GM12891 (cell line): ENCODE data around the gene SPATA24. TPM values are rescaled to one million over a fixed set of nuclear protein-coding genes. Genes with fewer than 3 reads are reported as not detected.
"Not testable (repeated sequence)": the region's sequence is repeated elsewhere in the genome, so short reads cannot be mapped to it uniquely, and the experiment has no call there.

Experiments
- DNase-seq: peaks from one replicate; pipeline ENCODE4 v3.0.0; 2011; ENCODE audit warnings: low spot score; ENCODE audit not compliant: insufficient read length
- FAIRE-seq: peaks from 2 replicates; lab custom pipeline; 2011; peaks lifted over from hg19 to GRCh38; lab: Jason Lieb, UNC
- PAX5 ChIP-seq: IDR thresholded peaks from 2 replicates; pipeline ENCODE4 v1.6.1; 2011; ENCODE audit warnings: low read length, moderate library complexity, mild to moderate bottlenecking; ENCODE audit not compliant: insufficient read depth, severe bottlenecking
- POLR2A ChIP-seq: IDR thresholded peaks from 2 replicates; pipeline ENCODE4 v1.6.1; 2011; ENCODE audit warnings: low read depth, low read length, control low read depth
- POLR2AphosphoS5 ChIP-seq: IDR thresholded peaks from 2 replicates; pipeline ENCODE4 v1.6.1; 2011; ENCODE audit warnings: low read depth, low read length, control low read depth
- POU2F2 ChIP-seq: IDR thresholded peaks from 2 replicates; pipeline ENCODE4 v1.6.1; 2011; ENCODE audit warnings: low read depth, mild to moderate bottlenecking, control low read depth, low read length, moderate library complexity
- SPI1 ChIP-seq: IDR thresholded peaks from 2 replicates; pipeline ENCODE4 v1.6.1; 2011; ENCODE audit warnings: low read depth, low read length, control low read depth
- TAF1 ChIP-seq: IDR thresholded peaks from 2 replicates; pipeline ENCODE4 v1.6.1; 2011; ENCODE audit warnings: low read depth, low read length, control low read depth
- polyA plus RNA-seq: library from polyadenylated mRNA; unstranded; fragments of >200 nt; gene quantifications from one replicate; pipeline ENCODE4 v1.2.1, GENCODE V29; 2012; ENCODE audit warnings: low read depth, missing spikeins, inconsistent platforms; ENCODE audit not compliant: missing spikeins

SPATA24 gene, protein sequence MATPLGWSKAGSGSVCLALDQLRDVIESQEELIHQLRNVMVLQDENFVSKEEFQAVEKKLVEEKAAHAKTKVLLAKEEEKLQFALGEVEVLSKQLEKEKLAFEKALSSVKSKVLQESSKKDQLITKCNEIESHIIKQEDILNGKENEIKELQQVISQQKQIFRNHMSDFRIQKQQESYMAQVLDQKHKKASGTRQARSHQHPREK
- polyA plus RNA-seq, result 9.1 TPM

DNA sequence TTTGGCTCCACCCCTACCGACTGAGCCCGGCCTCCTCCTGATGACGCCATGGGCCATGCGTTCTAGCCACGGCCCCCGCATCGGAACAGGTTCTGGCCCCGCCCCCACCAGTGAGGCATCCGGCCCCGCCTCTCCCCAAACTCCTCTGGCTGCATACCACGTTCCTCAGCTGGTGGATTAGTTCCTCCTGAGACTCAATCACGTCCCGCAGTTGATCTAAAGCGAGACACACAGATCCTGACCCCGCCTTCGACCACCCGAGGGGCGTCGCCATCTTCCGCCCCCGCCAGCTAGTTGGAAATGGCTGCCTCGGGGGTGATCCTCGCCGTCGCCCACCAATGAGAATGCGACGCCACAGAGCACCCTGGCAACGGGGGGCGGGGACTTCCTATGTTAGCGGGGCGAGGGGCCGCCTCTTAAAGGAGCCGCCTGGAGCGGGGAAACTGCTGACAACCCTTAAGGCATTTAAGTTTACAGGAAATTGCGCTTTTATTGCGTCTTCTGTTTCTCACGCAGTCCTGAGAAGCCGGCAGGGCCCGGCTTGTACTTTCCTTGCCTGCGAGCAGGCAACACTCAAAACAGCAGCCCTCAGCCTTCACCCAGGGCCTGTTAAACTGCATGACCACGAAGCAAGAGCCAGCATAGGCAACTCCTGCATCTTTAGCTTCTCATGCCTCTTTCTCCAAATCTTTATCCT, at the start of gene SPATA24:
TSS of gene SPATA24 (minus strand) at position 303 of the 697 bp plus-strand sequence. CDS start at position 274, 29 bp downstream.
- FAIRE-seq, result peak; percentile 96
- TF ChIP-seq POLR2A, result peak; percentile 40; the same call in 1 of the 2 replicates
- TF ChIP-seq POLR2AphosphoS5, result no peak
- peak; percentile 13; the same call in 1 of the 2 replicates for TF ChIP-seq SPI1
- no peak for TF ChIP-seq TAF1
- no peak for TF ChIP-seq POU2F2
- TF ChIP-seq PAX5, result no peak

DNA sequence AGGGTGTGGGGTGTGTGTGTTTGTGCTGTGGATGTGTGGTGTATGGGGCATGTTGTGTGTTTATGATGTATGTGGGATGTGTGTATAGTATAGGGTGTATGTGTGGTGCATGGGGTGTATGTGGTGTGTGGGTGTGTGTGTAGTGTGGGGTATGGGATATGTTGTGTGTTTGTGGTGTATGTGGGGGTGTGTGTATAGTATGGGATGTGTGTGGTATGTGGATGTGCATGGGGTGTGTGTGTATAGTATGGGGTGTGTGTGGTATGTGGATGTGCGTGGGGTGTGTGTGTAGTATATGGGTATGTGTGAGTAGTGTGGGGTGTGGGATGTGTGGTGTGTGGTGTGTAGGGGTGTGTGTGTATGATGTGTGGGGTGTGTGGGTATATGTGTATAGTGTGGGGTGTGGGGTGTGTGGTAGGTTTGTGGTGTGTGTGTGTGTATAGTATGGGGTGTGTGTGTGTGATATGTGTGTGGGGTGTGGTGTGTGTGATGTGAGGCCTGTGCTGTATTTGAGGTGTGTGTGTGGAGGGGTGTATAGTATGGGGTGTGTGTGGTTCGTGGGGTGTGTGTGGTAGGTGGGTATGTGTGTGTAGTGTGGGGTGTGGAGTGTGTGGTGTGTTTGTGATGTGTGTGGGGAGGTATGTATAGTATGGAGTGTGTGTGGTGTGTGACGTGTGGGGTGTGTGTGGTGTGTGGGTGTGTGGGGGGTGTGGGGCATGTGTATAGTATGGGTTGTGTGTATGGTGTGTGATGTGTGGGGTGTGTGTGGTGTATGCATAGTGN, 48.2 kb upstream of the SPATA24 start:
- FAIRE-seq, result no peak
- TF ChIP-seq POLR2AphosphoS5 (no peak), PAX5 (no peak), SPI1 (no peak)
- DNase-seq, result no peak

More for the DNA sequence above, at the start of gene SPATA24:
- DNase-seq, result peak; percentile 88

DNA sequence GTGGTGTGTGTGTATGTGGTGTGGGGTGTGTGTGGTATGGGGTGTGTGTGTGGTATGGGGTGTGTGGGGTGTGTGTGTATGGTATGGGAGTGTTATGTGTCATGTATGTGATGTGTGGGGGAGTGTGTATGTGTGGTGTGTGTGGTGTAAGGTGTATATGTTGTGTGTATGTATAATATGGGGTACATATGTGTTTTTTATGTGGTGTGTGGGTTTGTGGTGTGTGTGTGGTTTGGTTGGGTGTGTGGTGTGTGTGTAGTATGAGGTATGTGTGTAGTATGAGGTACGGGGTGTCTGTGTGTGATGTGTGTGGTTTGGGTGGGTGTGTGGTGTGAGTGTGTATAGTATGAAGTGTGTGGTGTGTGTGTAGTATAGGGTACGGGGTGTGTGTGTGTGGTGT, 47.3 kb upstream of the SPATA24 start:
- no peak for DNase-seq
- FAIRE-seq, result peak; percentile 78
- TF ChIP-seq POU2F2, result no peak
- no peak for TF ChIP-seq TAF1
- TF ChIP-seq PAX5, result no peak
- no peak for TF ChIP-seq SPI1

DNA sequence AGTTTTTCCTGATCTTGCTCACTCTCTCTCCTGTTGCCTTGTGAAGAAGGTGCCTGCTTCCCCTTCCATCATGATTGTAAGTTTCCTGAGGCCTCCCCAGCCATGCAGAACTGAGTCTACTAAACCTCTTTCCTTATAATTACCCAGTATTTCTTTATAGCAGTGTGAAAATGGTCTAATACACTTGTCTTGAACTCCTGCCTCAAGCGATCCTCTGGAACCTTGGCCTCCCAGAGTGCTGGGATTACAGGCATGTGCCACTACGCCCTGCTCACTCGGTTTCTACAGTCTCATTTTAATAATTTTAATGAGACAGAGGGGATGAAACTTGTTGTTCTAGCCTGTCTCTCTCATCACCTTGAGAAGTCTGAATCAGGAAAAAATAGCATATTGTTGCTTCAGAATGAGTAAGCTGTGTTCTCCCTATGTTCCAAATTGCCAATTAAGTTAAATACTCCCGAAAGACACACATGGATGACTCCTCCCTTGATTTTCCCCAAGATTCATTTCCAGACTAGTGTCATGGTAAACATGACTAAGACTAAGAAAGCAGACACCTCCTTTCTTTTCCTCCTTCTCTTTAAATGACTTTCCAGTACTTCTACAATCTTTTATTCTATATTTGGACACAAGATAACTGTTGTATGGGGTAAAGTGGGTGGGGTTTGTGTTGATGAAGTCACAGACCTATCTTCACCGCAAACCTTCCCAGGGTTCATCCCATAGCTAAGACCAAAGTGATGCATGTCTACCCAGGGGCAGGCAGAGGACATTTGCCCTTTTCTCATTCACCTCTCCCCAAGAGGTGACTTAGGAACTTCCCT, 43.3 kb upstream of the SPATA24 start:
- TF ChIP-seq PAX5 (peak; percentile 41), POU2F2 (no peak), TAF1 (no peak)
- DNase-seq, result no peak

DNA sequence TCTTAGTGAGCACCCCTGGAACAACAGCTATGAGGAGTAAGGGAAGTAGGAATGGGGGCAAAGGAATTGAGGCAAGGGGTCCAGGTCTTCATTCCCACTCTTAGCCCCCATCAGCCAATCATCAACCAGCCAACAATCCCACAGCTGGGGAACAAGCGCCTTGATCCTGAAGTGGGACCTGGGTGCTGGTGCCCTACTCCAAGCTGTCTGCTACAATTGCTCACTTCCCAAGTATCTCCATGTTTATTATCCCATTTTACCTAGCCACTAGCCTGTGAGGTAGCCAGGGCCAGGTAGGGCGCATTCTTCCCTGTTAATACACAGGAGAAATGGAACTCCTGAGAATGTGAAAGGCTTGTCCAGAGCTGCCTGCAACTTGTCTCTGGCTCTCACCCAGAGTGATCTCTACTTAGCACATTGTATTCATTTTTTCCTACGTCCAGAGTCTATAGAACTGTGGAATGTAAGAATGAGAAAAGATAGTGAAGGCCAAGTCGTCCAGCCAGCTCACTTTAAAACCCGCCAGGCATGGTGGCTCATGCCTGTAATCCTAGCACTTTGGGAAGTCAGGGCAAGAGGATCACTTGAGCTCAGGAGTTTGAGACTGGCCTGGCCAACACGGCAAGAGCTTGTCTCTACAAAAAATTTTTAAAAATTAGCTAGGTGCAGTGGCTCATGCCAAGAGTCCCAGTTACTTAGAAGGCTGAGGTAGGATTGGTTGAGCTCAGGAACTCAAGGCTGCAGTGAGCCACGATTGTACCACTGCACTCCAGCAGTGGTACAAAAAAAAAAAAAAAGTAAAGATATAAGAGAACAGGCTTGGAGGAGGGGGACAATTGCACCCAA, 41.7 kb upstream of the SPATA24 start:
- TF ChIP-seq TAF1, result no peak
- no peak for TF ChIP-seq SPI1
- TF ChIP-seq POLR2AphosphoS5, result no peak
- TF ChIP-seq POU2F2, result no peak
- TF ChIP-seq PAX5, result no peak
- TF ChIP-seq POLR2A, result no peak
- DNase-seq, result no peak
- FAIRE-seq, result no peak

More for the DNA sequence above, 43.3 kb upstream of the SPATA24 start:
- no peak for FAIRE-seq

DNA sequence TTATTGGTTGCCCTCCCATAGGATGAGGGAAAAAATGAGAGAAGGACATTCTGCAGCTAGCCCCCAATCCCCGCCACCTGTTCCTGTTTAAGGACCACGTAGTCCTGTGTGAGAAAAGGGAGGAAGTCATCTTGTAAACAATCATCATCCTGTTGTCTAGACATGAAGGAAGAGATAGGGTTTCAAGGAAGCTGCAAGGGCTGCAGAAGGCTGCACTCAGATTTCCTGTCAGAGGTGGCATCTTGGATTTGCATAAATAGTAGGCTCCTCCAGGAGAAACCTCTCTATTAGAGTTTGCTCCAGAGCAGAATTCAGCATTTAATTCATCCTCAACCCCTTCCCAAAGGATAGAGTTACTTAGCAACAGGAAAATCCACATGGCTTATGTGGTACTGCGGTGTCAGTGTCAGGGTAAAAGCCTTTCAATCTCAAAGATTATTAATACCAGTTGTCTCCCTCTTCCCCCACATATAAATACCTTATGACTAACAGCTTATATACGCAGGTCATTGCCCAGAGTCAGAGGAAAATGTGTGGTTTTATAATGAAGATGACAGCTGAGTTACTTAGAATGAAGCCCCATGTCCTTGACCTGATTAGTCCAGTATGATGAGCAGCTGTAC, 40.1 kb upstream of the SPATA24 start:
- DNase-seq, result no peak
- TF ChIP-seq POLR2AphosphoS5, result no peak
- no peak for TF ChIP-seq SPI1
- no peak for TF ChIP-seq POU2F2
- TF ChIP-seq PAX5, result no peak
- no peak for TF ChIP-seq POLR2A
- no peak for TF ChIP-seq TAF1
- no peak for FAIRE-seq

DNA sequence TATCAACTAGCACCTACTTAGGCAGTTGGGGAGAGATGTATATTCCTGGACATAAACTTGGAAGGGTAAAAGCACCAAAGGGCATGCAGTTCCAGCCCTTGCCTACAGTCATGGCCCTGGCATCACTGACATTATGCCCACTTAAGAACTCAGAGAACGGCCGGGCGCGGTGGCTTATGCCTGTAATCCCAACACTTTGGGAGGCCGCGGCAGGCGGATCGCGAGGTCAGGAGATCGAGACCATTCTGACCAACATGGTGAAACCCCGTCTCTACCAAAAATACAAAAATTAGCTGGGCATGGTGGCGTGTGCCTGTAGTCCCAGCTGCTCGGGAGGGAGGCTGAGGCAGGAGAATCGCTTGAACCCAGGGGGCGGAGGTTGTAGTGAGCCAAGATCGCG, 36.5 kb upstream of the SPATA24 start:
- DNase-seq, FAIRE-seq: not testable (repeated sequence)

DNA sequence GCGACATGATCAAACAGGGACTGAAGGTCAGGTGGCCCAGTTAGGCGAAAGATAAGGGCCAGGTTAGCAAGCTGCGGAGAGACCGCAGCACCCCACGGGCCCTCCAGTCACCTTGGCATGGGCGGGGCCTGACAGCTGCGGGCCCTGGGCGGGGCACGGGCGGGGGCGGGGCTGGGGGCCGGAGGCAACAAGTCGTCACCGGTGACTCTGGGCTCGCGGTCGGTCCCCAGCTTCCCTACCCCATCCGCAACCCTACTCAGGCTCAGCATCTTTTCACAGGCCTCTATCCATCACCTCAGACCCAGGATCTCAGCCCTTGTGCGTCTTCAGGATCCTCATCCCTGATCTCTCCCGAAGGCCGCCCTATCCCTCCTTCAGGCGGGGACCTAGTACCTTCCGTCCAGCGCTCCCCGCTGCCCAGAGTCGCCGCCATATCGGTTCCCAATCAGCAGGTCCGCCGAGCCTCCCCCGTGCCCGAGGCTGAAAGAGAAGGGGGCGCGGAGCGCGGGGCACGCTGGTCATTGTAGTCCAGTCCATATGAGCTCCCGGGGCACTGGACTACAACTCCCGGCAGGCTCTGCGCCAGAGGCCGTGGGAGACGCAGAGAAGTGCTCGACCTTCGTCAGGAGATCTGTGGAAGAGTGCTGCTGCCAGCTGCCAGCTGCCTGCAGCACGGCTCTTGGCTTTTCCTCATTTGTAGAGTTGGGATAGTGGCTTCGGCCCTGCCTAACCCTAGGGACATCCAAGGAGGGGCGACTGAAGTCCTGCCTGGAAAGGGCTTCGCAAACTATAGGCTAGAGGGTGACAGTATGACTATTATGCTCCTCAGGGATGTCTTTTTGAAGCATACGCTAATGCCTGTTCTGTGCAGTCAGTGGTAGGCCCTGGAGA, 35.4 kb upstream of the SPATA24 start, which contains the start of gene DNAJC18:
TSS of gene DNAJC18 (minus strand) at position 513 of the 891 bp plus-strand sequence. CDS start at position 433, 80 bp downstream.
- FAIRE-seq (peak; percentile 95), DNase-seq (peak; percentile 85)
- TF ChIP-seq POLR2A (peak; percentile 58; the same call in 1 of the 2 replicates), PAX5 (no peak), POU2F2 (0 out of 2 replicates have a peak, but pooled peaks have one; percentile 43), POLR2AphosphoS5 (peak; percentile 61; the same call in 1 of the 2 replicates), TAF1 (peak; percentile 59; the same call in 1 of the 2 replicates), SPI1 (no peak)
